ENCODE results near the gene XYLT1. TPM values are rescaled to one million over a fixed set of nuclear protein-coding genes. Genes with fewer than 3 reads are reported as not detected.

The XYLT1 gene
- total RNA-seq, 4 donors from 2014 or later: 20.0 to 43.0 (median 27.4) TPM

DNA sequence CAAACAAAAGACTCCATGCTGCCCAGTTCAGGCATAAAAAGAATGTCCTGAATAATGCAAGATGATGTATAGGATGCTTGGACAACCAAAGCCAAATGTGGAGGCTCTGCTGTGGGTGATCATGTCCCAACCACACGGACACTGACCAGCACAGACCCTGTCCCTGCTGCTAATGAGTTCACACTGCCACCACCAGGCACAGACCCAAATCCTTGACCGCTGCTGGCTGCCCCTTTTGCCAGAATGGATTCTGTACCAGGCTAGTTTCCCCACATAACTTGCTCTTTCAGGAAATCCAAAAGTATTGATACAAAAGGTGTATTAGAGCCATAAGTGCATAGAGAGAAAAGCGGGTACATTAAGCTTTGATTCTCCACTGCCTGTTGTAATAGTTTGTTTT is 60.9 kb downstream of the XYLT1 start:
- ATAC-seq (ENCODE audit: low FRiP score) (no peak), DNase-seq (ENCODE audit: low spot score) (no peak)
- TF ChIP-seq, protein P1, sequence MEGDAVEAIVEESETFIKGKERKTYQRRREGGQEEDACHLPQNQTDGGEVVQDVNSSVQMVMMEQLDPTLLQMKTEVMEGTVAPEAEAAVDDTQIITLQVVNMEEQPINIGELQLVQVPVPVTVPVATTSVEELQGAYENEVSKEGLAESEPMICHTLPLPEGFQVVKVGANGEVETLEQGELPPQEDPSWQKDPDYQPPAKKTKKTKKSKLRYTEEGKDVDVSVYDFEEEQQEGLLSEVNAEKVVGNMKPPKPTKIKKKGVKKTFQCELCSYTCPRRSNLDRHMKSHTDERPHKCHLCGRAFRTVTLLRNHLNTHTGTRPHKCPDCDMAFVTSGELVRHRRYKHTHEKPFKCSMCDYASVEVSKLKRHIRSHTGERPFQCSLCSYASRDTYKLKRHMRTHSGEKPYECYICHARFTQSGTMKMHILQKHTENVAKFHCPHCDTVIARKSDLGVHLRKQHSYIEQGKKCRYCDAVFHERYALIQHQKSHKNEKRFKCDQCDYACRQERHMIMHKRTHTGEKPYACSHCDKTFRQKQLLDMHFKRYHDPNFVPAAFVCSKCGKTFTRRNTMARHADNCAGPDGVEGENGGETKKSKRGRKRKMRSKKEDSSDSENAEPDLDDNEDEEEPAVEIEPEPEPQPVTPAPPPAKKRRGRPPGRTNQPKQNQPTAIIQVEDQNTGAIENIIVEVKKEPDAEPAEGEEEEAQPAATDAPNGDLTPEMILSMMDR (IDR thresholded peaks at IDR 0.05): no peak

DNA sequence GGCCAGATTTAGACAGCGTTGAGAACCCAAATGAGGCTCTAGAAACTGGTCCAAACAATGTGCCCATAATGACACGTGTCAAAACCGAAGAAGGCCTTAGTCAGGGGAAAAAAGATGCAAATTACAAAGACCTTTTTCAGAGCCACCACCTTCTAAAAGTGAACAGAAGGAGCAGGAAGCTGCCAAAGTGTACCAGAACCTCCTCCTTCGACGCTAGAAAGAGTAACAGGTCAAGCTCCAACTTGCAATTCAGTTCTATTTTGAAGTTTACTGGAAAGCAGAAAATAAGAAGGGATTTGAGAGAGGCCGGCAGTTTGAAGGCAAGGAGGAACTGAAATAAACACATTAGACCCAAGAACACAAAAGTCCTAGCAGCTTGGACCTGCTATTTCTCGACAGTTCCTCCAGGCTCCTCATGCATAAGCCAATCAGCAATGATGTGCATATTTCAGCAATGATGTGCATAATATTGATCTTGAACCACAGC is 61.8 kb downstream of the XYLT1 start:
- DNase-seq (ENCODE audit: low spot score): no peak
- no peak for ATAC-seq (ENCODE audit: low FRiP score)
- TF ChIP-seq, protein P1 (IDR thresholded peaks at IDR 0.05): no peak

DNA sequence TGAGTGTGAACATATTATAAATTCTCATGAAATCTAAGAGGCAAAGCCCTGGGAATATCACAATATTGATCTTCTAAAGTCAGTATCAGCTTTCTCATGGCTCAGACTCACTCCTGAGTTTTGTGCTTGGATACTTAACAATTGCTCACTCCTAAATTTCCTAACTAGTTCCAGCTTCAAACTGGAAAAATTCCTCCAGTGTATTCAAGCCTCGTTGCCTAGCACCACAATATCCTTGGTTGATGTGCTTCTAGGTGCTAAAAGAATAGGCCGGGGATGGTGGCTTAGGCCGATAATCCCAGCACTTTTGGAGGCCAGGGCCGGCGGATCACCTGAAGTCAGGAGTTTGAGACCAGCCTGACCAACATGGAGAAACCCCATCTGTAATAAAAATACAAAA is 62.5 kb downstream of the XYLT1 start:
- TF ChIP-seq, protein P1 (IDR thresholded peaks at IDR 0.05): no peak
- ATAC-seq (ENCODE audit: low FRiP score): no peak
- no peak for DNase-seq (ENCODE audit: low spot score)

DNA sequence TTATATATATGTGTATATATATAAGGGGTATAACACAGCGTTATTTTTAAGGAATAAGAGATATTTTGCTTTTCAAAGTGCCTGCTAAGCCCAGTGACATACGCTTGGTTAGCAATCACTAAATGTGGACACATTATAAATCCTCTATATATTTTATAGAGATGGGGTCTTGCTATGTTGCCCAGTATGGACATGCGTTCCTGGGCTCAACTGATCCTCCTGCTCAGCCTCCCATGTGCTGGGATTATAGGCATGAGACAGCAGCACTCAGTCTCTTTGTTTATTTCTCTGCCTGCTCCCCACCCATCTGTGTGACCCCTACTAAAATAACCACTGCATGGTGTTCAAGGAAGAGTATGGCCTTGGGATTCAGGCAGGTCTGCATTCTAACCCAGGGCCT is 63.4 kb downstream of the XYLT1 start:
- TF ChIP-seq, protein P1 (IDR thresholded peaks at IDR 0.05): no peak
- DNase-seq (ENCODE audit: low spot score): no peak
- ATAC-seq (ENCODE audit: low FRiP score): no peak

DNA sequence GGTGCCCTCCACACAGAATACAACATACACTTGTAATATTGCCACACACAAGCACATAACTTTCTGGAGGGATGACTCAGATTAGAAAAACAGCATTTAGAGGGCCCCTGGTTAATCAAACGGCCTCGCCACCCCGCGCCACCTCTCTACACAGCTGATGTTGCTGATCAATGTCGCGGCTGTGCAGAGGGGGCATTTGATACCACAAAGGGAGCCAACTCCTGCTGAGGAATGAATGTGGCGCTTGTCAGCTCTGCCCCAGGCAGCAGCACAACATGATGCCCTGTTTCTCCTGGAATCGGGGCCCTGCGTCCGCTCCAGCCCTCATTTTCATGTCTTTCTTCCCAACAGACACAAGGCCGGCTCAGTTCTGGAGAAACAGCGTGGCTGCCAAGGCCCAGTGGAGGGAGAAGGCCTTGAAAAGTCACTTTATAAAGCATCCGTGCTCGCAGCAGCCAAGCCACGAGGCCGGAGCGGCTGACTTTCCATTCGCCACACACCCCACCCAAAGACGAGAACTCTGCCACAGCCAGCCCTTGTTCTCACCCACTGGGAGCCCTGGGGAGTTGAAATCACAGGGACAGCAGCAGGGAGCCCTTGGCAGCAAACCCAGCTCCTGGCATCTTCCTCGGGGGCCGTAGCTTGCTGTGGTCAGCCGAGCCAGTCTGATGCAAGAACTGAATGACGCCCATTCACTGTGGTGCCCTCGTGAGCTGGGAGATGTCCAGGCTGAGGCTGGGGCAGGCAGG is 65.6 kb downstream of the XYLT1 start:
- DNase-seq (ENCODE audit: low spot score): no peak
- peak; percentile 49 for ATAC-seq (ENCODE audit: low FRiP score)
- TF ChIP-seq, protein P1 (IDR thresholded peaks at IDR 0.05): no peak

DNA sequence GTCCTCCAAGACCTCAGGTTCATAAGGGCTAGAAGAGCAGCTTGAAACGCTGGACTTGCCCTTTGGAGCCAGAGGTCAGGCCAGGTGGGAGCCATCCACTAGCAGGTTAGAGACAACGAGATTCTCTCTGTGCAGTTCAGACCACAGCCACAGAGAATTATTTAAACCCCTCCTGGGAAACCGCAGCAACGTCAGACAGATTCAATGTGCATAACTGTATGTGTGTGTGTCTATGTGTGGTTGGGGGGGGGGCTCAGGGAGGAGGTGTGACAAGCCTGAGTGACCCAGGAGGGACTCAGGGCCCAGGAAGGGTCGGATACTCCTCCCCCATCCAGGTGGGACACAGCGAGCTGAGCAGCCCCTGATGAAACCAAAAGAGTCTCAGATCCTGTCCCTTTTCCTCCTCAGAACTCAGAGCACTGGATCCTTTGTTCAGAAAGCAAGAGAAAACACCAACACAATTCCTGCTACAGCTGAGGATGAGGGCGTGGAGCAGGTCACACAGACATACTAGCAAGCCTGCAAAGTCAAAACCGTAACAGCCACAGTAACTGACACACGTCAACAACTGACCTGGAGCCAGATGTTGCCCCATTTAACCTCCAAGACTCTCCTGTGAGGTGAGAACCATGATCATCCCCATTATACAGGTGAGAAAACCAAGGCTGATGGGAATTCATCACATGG is 66.8 kb downstream of the XYLT1 start:
- DNase-seq (ENCODE audit: low spot score) (no peak), ATAC-seq (ENCODE audit: low FRiP score) (no peak)
- TF ChIP-seq, protein P1 (IDR thresholded peaks at IDR 0.05): no peak
